GM19240 (cell line): ENCODE results near the gene CNNM4.

Experiments used
- DNase-seq: peaks from one replicate; pipeline ENCODE4 v3.0.0; 2011; ENCODE audit warnings: low spot score; ENCODE audit not compliant: insufficient read length

CNNM4 gene

DNA sequence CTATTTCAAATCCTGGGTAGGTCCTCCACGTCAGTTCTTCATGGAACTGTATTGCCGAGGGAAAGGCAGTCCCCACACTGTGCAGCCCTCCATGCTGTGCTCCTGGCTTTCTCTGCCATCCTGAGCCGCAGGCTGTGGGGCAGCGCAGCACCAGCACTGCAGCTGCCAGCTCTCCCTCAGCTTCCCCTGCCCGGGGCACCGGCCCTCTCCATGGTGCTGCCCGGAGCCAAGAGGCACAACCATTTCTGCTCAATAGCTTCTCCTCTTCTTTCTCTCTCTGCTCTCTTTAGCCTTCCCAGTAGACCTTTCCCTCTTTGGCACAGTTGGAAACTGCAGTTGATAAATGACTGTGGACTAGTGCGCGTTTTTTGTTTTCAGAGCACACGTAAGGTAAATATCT lies 71.0 kb downstream of the CNNM4 start:
- no peak for DNase-seq

DNA sequence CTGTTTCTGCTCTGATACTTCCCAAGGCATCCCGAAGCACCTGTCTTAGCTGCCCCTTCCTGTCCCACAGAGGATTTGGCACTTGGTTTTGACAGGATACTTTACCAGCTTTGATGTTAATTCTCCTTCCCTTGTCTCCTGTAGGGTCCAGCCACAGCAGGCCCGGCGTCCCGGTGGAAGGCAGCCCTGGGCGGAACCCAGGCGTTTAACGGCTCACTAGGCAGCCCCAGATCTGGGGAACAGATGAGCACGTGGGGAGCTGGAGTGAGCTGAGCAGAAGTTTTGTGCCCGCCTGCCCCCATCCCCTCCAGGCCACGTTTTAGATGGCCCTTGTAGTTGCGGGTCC lies 71.7 kb downstream of the CNNM4 start:
- DNase-seq: no peak

DNA sequence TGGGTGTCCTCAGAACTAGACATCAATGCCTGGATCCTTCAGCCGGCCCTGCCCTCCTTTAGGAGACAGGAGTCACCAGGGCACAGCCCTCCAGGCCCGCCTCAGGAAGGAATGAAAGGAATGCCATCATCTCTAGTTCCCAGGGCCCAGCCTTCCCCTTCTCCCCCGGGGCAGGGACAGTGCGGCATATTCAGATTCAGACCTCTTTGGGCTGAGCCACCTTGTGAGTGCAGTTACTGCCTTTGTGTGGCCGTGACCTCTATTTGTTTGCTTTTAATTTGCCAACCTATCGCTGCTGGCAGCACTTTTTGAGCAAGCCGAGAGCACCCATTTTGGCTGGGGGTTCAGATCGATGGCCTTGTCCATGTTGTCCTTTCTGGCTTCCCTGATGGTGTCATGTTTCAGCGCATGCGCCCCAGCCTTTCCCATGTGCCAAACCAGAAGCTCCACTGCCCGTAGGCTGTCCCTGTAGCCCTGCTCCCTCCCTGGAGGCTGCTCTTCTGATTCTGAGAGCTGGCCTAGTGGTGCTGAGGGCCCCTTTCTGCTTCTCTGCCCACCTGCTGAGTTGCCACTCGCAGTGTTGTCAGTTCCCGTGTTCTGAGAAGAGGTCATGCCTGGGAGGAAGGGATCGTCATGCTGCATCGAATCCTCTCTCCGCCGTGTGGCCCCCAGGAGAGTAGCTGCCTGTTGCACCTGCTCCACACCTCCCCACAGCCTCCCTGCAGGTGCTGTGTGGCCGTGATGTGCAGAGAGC lies 72.2 kb downstream of the CNNM4 start:
- no peak for DNase-seq

DNA sequence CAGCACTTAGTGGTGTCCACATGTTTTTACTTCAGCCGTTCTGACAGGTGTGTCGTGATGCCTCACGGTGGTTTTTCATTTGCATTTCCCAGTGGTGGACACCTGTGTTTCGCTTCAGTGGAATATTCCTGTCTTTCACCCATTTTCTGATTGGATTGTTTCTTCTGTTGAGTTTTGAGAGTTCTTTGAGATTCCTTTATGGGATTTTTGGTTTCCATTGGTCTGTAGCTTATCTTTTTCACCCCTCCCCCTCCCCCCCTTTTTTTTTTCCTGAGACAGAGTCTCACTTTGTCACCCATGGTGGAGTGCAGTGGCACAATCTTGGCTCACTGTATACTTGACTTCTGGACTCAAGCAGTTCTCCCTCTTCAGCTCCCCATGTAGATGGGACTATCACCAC lies 75.1 kb downstream of the CNNM4 start:
- DNase-seq: no peak

DNA sequence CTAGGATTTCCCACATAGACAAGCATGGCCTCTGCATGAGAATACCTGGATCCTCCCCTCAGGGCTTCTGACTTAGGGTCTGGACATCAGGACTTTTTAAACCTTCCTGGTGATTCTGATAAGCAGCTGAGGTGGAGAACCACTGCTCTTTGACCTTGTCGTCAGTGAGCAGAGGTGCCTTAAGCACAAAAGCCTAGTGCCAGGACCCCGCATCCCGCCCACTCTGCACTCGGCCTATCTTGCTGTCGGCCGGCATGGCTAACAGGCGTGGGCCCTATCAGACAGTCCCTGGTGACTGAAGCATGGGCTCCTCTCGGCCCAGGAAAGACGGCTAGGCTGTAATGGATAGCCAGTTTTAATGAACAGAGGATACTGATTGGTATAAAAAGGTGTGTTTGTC lies 76.9 kb downstream of the CNNM4 start:
- no peak for DNase-seq

DNA sequence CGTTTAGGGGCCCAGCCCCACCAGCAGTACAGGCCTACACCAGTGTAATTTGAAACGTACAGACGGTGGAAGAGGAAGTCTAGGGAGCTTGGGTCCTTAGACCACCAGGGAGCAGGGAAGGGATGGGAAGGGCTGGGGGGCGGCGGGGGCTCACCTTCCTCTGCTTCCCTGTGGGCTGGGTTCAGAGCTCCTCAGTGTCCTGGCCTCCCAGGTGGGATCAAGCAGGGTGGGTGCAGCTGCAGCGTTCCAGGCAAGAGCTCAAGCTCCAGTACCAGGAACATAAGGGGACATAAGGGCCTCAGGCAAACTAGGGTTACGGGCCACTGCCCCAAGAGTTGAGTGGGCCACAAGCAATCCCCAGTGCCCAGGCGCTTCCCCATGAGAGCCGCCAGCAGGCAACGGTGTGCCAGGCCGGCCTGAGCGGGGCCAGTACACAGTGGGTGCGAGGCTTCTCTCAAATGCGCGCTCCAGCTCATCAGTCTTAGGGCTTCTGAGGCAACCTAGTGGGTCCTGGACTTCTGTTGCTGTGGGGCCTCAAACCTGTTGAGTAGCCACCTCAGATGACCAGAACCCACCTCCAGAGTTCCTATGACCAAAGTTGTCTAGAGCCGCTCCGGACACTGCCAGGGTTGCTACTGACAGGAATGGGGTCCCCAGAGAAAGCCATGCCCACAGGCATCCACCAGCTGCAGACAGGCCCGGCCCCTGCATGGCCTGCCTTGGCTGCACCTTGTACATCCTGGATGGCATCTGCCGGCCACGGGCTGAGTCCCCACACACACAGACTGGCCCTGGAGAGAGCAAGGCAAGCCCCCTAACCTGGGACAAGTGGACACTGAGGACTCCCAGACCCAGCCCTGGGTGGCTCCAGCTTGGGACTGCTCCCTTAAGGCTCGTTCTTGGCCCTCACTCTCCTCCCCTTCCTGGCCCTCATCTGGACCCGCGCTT lies 77.9 kb downstream of the CNNM4 start:
- DNase-seq: no peak

DNA sequence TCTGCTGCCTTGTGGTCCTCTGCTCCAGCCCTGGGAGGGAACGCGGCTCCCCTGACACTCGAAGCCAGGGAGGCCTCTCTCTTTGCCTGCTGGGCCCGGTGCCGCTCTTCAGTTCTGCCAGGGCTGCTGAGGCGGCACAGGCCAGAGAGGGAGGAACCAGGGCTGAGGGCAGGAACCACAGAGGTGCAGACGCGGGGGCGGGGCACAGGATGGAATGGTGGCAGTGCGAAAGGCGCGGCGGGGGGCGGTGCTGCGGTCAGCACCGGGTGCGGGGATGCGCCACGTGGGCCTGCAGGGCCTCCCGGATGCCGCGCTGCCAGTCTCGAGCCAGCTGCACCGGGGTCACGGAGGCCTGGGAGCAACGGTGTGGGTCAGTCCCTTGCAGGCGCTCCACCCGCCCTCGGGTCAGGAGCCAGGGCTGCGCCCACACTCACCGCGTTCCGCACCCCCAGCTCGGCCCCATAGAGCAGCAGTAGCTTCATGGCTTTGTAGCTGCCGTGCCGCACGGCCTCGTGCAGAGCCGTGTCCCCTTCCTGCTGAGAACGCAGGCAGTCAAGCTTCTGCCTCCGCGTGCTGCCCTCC lies 78.7 kb downstream of the CNNM4 start:
- DNase-seq: no peak

DNA sequence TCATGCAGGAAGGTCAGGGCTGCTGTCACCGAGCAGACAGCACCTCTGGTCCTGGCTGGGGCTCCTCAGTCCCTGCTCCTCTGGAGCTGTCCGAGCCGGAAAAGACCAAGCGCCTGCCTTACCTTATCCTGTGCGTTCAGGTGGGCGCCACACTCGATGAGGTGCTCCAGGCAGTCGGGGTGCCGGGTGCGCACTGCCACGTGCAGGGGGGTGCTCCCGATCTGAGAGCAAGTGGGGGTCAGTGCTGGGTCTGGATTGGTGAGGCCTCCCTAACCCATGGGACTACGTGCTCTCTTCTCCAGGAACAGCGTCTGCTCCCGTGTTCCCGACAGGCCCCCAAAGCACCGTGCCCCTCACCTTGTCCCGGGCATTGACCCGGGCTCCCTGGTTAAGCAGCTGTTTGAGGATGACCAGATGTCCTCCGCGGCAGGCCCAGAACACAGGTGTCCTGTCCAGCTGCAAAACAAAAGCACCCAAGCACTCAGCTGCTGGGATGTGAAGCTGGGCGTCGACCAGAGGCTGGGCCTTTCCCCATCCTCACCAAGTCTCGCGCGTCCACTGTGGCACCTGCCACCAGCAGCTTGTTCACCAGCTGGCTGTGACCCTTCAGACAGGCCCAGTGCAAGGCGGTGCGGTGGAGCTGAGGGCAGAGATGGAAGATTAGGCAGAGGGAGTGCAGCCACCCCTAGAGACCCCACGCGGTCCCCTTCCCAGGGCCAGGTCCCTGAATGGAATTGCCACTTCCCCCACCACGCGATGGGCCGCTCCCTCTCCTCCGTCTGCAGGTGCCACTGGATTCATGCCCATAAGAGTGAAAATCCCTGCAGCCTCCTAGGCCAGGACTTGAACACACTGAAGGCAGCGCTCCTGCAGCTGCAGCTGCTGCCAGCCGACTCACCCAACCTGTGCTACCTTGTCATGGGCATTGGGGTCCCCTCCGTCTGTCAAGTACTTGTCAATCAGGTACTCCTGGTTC lies 79.5 kb downstream of the CNNM4 start:
- no peak for DNase-seq

DNA sequence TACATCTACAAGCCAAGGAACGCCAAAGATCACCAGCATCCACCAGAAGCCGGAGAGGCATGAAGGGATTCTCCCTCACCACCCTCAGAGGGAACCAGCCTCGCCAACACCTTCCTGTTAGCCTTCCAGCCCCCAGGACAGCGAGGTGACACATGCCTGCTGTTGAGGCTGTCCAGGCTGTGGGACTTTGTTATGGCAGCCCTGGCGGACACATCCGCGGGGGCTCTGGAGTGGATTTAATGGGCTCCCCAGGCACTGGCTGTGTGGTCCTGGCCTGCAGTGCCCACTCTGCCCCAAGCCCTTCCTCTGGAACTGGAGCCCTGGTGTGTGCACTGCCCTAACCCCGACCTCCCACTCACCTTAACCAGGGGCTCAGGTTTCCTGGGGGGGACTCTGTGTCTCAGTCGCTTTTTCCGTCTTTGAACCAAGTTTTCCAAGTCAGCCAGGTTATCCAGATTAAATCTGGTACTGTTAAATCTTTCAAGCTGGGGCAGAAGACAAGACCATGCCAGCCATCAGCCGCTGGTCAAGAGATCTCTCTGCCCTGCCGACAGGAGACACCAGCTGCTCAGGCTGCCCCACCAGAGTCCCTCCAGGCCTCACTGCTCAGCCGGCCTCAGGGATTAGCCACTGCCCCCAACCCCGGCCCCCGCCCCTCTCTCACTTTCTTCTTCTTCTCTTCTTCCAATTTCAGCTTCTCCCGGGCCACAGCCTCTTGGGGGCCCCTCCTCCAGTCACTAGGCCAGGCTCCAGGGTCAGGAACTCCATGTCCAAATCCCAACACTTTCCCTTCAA lies 81.2 kb downstream of the CNNM4 start:
- DNase-seq: no peak

DNA sequence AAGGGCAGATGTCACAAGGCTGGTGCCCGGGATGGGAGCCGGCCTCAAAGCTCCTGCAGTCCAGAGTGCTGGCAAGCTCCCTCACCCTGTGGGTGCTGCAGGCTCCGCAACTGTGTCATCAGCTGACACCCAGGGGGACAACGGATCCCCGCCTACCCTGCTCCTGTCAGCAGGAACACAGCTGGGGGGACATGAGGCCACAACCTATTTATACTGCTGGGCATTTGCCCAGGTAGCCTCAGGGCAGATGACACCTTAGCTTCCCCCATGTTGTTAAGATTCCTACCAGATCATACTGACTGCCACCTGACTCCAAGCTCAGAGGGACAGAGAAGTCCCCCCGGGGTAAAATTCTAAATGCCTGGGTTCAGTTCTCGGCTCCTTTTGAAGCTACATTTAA lies 81.9 kb downstream of the CNNM4 start:
- DNase-seq: no peak

DNA sequence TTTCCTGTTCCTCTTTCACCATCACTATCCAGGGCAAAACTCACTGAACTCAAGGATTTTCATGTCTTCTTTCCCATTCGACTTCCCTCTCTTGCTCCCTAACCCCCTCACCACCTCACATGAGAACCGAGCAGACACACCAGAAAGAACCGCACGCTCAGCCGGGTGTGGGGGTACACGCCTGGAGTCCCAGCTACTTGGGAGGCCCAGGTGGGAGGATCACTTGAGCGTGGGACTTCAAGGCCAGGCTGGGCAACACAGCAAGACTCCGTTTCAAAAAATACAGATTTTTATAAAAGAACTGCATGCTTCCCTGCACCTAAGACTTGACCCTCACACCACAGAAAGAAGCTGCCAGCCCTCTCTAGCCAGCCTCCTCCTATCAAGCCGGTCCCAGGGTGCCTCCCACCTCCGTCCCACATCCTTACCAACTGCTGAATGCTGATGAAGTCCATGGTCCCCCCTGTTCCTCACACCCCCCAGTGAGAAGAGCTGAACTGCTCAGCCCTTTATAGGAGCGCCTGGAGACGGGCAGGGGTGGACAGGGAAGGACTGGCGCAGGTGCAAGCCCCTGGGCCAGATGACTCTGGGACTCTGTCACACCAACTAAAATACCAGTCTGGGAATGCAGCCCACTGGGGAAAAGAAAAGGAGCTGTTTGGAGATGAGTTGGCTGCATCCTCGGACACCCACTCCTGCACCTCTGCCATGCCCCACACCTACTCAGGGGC lies 83.0 kb downstream of the CNNM4 start, which contains the start of gene ANKRD23:
Gene ANKRD23, minus strand, starts transcription at position 484 of the 731 bp plus-strand sequence. Its CDS starts 29 bp downstream, at position 455.
- no peak for DNase-seq

DNA sequence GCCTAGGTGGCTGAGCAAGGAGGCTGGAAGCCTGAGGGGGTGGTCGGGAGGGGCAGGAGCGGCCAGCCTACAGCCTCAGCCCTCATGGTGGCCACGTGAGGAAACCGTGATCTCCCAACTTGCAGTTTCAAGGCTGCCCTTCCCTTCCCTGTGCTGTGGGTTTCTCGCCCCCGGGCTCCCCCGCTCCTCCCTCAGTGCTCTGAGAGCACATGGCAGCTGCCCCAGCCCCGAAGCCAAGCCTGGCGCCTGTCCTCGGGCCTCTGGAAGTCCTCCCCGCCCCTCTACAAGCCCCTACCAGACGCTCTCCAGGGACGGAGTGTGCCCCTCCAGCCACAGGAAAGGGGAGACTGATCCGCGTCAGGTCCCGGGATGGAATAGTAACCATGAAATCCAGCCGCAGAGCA lies 83.7 kb downstream of the CNNM4 start:
- DNase-seq: no peak

DNA sequence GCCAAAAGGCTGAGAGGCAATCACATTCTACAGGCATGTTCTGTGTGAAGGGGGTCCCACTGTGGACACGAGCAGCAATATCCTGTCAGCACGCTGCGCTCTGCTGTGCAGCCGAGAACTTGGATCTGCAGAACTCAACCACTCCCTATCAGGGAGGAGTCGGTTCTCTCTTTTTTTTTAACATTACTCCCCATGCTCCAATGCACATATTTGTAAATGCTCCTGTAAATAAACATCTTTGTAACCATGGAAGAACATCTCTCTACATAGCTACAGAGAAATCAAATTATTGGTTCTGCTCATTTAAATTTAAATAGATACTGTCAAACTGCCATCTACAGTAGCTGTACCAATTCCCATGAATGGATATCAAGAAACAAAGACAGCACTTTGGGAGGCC lies 86.1 kb downstream of the CNNM4 start:
- no peak for DNase-seq

DNA sequence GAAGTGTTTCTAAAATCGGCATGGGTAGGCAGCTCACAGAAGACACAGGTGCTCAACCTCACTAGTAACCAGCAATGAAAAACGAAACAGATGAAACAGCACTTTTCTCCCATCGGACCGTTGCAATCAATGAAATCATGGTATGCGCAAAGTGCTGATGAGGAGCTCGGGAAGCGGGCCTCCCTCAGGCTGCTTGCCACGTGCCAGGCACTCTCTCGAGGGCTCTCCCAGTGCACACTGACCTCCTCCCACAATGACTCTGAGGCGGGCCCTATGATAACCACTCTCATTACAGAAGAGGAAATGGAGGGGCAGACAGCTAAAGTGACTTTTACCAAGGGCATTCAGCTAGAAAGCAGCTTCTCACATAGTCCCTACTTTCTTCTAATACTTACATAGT lies 86.9 kb downstream of the CNNM4 start:
- DNase-seq: no peak

DNA sequence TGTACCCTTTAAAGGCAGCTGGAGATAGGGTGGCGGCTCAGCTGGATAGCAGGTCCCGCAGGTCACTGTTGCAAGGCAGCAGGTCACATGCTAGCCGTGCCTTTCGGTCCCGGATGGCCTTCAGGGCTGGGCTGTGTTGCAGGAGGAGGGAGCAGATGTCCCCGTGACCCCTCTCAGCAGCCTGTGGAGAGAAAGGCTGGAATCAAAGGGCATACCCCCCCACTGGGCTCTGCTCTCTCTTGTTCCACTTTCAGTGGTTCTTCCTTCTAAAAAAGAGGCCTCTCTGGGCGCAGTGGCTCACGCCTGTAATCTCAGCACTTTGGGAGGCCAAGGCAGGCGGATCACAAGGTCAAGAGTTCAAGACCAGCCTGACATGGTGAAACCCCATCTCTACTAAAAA lies 87.6 kb downstream of the CNNM4 start:
- DNase-seq: no peak

DNA sequence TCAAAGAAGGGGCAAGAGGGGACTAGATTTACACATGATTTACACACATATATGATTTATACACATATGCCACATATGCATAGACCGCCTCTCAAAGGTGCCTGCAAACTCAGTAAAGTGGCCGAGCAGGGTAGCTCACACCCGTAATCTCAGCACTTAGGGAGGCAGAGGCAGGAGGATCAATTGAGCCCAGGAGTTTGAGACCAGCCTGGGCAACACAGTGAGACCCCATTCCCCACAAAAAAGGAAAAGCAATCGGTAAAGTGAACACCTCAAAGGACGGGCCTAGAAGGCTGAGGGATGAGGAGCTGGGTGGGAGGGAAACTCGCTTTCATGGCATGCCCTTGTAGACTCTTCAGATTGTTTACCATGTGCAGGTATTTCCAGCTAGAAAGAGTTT lies 92.0 kb downstream of the CNNM4 start:
- no peak for DNase-seq

DNA sequence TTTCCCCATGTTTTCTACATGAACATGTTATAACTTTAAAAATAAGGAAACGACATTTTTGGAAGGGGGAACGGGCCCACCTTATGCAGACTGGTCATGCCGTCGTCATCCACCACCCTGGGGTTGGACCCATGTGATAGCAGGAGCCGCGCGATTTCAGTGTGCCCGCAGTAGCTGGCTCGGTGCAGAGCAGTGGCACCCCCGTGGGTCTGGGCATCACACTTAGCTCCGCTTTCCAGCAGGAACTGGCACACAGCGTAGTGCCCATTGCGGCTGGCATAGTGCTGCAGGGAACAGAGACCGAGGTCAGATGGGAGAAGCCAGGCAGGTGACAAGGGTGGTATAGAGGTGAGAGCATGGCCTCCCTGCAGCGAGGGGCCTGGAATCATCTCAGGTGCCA lies 92.6 kb downstream of the CNNM4 start:
- DNase-seq: no peak

DNA sequence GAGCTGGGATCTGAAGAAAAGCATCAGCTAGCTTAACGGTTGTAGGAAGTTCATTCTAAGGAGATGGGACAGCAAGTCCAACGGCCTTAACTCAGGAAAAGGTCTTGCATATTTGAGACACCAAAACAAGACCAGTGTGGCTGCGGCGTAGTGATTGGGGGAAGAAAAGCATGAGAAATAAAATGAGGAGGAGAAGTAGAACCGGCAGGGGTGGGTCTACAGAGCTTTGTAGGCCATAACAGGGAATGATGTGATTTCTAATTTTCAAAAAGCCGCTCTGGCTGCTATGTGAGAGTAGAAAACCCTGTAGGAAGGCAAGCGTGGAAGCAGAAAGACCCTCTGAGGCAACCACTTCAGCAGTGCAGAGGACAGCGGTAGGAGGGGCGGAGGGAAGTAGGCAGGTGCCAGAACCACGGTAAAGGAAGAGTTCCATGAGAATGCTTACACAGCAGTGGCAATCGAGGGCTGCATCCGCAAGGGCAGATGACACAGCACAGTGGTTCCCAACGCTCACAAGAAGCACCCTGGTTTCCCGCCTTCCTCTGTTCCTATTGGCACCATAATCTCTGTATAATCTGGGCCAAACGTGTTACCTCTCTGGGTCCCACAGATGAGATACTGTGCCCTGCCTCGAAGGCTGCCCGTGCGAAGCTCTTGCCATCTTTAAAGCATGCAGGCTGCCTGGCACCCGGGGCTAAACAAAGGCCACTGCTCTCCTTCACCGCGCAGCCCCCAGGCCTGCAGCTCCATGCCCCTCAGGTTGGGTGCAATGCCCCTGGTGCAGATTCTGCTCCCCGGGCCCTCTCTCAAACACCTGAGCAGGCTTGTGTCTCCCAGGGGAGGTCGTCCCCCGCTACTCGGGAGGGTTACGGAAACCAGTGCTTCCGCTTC lies 96.3 kb downstream of the CNNM4 start:
- DNase-seq: no peak
